GM19463 (cell line): Measurements from ENCODE around the gene MUSTN1.

Source experiments
- ATAC-seq: cut with Tn5 transposase; IDR thresholded peaks from one replicate; pipeline ENCODE4 v1.9.1; 2021; ENCODE audit warnings: mild to moderate bottlenecking, moderate library complexity; ENCODE audit not compliant: unreplicated experiment

The MUSTN1 gene

DNA sequence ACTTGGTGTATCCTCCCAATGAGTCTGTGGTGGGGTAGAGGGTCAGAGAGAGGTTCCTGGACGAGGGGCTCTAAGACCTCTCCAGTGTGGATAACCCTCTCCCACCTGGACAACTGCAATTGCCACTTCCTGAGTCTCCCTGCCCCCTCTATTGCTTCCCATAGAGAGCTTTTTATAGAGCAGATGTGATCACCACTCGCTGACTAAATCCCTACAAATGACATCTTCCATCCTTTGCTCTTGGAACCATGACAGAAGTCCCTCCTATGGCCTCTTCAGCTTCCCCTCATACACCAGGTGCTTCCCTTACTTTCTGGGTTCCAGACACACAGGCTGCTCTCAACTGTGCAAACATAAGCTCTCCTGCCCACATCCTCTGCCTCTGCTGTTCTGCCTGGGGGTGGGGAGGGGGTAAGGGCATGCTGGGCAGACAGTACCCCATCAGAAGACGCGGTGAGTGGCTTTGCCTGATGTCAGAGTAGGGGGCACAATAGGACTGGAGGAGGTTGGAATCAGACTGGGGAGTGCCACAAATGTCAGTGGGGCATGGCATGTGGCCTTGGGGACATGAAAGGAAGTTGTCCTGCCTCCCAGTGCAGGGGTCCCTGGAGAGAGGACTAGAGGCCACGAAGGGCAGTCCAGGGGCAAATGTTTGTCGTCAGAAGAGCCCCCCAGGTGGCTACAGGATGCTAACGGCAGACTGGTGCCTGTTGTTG lies 25.0 kb downstream of the MUSTN1 start:
- no peak for ATAC-seq

DNA sequence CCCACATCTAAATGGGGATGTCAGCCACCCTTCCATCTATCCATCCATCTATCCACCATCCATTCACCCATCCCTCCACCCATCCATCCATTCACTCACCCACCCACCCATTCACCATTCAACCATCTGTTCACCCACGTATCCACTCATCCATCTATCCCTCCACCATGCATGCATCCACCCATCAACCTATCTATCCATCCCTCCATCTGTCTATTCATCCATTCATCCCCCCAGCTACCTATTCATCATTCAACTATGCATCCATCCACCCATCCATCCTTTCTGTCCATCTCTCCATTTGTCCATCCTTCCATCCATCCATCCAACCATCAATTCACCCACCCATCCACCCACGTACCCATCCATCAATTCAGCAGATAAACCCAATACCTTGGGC lies 25.7 kb downstream of the MUSTN1 start:
- ATAC-seq = no peak

DNA sequence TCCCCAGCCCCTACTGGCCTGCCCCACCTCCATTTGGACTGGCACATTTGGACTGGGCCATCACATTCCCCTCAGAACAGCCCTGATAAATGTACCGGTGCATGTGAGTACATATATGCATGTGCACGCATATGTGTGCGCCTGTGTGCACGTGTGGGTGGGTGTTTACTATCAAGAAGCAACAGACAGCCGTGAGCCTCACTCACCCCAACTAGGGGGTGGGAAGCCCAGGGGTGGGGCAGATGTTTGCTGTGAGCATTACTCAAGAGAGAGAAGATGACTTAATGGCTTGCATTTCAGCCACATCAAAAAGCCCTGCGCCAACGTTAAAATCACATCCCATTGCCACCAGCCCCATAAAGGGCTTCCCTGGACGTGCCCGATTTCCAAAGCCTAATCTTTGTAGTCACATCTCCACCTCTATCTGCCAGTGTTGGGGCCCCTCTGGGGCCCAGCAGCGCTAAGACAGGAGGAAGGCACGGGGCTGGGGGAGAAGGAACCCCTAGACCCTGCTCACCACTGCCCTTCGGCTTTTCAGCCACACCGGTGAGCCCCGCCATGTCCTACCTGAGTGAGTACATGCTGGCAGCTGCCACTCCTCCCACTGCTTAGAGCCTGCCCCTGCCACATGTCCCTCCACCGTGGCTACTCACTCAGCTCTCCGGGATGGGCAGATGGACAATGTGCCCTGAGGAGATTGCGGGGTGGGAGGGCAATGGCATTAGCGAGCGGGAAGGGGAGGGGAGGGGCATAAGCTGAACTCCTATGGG lies 29.4 kb downstream of the MUSTN1 start:
- ATAC-seq = no peak

GRCh38 chr3:52801839-52802238 lies 33.0 kb downstream of the MUSTN1 start:
- no peak for ATAC-seq

DNA sequence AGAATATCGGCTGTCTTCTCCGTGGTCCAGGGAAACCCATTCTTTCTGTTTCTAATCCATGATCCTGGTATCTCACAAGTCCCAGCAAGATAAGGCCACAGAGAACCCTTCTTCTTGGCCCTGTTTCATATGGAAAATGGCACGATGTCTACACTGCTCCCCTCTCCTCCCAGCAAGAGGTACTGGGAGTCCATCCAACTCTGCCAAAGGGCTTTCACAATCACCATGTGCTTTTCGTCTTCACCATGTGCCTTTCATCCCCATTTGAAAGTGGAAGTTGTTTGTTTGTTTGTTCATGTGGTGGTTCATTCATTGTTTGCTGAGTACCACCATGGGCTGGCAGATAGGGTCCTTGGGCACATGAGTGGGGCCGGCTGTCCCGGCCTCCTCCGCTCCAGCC lies 34.7 kb downstream of the MUSTN1 start:
- ATAC-seq = no peak

DNA sequence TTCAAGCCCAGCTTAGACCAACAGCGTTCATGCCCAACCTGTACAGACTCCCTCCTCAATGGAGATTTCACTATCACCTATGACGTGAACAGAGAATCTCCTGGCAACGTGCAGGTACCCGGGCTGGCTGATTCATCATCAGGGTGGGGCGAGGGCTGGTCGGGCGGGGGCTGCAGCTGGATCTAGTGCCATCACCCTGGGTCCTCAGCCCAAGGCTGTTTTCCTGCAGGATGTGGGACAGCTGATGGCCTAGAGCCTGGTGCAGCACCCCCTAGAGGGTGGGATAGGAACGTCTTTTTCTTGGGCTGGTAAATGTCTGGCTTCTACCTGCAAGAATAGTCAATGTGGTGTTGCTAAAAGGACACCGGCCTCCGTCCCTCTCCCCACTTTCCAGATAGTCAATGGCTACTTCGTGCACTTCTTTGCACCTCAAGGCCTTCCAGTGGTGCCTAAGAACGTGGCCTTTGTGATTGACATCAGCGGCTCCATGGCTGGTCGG lies 35.8 kb downstream of the MUSTN1 start:
- ATAC-seq = no peak

DNA sequence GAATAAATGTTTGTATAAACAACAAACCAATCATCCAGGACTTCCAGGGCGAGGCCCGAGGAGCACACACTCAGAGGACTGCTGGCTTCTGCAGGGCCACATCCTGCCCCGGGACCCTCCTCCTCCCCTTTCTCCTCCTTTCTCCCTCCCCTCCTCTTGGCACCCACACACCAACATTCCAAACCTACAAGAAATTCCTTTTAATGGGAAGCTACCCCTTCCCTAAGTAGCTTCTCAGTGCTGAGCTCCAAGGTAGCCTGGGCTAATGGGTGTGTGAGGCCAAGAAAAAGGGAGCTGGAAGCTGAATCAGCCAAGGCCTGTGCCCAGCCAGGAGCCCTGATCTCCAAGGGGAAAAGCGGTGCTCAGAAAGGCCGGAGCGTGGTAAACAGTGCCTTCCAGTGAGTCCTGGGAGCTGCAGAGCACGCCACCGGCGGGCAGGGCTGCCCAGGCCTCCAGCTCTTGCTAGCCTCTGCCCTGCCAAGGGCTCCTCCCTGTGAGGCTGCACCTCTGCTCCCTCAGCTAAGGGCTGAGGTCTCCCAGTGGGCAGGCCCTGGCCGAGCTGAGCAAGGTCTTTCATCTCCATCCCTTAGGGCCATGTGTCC lies 36.3 kb downstream of the MUSTN1 start:
- ATAC-seq = no peak

GRCh38 chr3:52796411-52796810 lies 38.4 kb downstream of the MUSTN1 start:
- no peak for ATAC-seq

DNA sequence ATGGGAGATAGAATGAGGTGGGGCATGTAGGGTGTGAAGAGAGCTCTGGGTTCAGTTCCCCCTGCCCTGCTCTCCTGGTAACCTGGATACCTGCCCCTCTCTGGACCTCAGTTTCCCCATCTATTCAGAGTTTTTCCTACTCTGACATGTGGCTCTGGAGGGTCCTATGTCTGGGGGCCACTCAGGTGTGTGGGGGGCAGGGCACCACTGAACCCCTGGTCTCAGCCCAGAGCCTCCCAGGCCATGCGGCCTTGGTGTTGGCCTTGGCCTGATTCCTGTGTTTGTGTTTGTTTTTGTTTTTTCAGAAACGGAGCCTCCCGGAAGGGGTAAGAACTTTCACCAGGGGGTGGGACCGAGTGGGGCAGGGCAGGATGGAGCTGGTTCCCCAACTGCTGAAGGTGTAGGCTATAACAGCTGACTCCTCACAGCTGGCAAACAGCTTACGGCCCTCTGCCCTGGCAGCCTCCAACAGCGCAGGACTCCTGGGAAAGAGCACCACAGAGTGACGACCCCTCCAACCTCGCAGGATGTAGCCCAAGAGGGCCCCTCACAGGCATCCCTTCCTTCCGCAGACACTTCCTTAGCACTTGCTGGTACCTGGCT lies 39.4 kb downstream of the MUSTN1 start:
- no peak for ATAC-seq

DNA sequence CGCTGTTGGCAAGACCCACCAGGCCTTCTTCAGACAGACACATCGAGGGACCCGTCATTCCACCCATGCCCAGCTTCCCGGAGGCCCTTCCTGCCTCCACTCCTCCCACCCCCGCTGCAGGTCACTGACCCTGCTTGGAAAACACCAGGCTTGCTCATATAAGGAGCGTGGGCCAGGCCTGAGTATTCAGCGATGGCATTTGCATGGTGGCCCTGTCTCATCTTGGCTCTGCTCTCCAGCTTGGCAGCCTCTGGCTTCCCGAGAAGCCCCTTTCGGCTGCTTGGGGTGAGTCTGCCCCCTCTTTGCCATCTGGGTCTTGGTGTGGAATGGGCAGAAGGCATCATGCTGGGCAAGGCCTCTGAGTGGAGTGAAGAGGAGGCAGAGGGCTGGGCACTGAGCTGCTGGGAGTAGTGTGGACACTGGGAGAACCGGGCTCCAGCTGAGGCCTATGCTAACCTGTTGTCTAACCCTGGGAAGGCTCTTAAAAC lies 40.2 kb downstream of the MUSTN1 start, which contains the start of gene ITIH3:
Gene ITIH3 (plus strand): TSS at position 185 of the 488 bp plus-strand sequence. CDS start 8 bp downstream, at position 193.
- no peak for ATAC-seq

DNA sequence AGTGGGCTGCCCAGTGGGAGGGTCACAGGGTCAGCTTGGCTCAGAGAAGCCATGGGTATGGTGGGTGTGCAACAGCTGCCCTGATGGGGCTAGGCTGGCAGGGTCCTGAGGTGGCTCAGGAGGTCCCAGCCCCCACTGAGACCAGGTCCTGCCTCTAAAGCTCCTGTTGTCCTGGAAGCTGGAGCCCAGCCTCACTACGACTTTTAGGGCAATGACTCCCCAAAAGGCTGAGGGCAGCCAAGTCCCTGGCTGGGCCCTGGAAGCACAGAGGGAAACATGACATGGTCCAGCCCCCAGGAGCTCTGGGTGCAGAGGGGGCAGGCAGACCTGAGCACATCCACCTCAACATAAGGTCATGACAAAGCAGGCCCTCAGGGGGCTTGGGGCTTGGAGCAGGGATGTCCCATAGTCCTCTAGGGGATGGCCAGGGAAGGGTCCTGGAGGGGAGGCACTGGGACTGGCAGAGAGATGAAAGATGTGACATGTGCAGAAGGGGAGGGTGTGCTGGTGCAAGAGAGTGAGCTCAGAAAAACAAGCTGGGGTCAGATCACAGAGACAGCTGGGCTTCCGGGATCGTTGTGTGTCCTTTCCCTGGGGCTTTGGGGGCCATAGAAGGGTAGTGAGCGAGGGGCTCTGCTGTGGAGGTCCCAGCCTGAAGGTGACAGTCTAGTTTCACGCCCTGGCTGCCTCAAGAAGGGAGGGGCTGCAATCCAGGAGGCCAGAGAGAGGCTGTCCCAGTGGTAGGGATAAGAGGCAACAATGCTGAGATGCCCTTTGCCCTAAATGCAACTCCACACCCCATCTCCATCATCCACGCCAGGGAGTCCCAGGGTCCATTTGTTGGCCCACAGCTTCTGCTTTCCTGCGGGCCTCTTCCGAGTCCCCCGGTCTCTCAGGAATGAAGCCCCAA lies 40.9 kb downstream of the MUSTN1 start:
- no peak for ATAC-seq

DNA sequence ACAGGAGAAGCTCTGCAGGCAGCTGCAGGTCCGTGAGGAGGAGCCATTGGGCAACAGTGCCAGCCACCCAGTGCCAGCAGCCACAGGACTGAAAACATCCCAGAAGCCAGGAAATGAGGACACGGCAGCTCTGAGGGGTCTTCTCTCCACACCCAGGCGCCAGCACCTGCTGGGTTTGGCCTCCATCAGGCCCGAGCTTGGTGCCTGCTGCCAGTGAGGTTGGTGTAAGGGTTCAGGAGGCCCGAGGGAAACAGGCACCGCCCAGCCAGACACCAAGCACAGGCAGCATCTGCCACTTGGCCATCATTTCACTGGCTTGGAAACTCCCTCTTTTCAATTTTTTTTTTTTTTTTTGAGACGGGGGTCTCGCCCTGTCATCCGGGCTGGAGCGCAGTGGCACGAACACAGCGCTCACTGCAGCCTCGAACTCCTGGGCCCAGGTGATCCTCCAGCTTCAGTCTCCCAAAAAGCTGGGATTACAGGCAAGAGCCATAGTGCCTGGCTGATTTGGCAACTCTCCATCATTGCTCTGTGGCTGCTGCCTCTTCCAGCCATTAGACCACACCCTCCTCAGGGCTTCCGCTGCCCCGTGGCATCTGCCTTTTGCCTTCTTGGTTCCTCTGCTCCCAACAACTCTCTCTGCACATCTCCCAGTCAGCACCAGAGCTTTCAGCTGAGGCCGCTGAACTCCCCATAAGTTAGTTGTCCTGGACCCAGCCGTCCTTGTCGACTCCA lies 41.7 kb downstream of the MUSTN1 start:
- no peak for ATAC-seq

DNA sequence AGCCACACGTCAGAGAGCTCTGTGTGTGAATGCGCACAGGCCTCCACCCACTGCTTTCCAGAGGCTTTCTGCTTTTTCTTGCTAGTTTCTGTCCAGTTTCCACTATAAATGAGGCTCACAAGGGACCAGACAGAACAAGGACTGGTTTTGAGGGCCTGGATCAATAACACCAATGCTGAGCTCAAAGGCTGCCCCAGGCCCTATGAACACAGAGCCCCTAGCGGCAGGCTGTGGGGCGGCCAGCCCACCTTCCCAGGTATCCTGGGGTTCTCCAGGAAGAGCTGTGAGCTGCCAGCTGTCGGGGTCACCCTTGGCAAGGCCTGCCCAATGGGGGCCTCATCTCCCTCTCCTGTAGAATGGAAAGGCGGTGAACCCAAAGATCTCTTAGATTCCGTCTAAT lies 42.4 kb downstream of the MUSTN1 start:
- ATAC-seq = no peak

DNA sequence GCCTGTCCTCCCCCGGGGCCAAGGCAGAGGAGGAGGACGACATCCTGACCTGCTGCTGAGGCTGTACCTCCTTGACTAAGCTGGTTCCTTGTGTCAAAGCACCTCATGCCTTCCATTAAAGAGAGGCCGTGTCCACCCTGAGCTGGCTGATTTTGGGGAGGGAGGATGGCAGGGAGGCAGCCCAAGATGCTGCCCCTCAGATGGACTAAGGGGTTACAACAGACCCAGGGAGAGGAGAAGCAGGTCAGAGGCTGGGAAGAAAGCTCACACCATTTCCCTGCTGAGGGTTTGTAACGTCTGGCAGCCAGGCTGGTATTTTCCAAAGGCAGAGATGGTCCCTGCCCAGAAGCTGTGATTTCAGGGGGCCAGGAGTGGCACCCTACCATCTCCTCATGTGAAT lies 42.9 kb downstream of the MUSTN1 start:
- no peak for ATAC-seq

DNA sequence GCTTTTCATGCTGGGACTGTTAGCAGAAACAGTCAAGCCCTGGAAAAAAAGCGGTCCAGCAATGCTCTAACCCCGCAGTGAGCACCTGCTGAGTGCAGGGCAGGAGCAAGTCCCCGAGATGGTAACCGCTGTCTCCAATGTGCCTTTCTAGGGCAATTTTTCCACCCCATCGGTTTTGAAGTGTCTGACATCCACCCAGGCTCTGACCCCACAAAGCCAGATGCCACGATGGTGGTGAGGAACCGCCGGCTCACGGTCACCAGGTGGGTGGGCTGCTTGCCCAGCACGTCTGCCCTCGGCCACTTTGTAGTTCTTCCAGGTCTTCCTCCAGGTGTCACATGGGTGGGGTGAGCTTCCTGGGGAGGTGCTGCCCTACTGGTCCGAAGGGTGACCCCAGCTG lies 43.5 kb downstream of the MUSTN1 start:
- ATAC-seq = no peak

DNA sequence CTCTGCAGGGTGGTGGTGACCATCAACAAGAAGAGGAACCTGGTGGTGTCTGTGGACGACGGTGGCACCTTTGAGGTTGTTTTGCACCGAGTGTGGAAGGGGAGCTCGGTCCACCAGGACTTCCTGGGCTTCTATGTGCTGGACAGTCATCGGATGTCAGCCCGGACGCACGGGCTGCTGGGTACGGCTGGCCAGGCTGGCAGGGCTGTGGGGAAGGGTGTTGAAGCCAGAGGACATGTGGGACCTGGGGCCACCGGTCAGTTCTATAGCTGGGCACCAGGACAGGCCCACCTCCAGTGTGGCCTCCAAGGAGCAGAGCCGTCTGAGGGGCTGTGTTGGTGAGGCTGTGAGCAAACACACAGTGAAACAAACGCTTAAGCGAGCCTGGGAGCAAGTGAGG lies 44.1 kb downstream of the MUSTN1 start:
- no peak for ATAC-seq

- ATAC-seq = no peak
Observed at GRCh38 chr3:52790337-52790736, 44.5 kb downstream of the MUSTN1 start.

GRCh38 chr3:52789746-52790040 lies 45.1 kb downstream of the MUSTN1 start:
- no peak for ATAC-seq

GRCh38 chr3:52788890-52789745 lies 45.7 kb downstream of the MUSTN1 start:
- no peak for ATAC-seq
